ENCODE data around the gene NFATC3.

NFATC3 gene

DNA sequence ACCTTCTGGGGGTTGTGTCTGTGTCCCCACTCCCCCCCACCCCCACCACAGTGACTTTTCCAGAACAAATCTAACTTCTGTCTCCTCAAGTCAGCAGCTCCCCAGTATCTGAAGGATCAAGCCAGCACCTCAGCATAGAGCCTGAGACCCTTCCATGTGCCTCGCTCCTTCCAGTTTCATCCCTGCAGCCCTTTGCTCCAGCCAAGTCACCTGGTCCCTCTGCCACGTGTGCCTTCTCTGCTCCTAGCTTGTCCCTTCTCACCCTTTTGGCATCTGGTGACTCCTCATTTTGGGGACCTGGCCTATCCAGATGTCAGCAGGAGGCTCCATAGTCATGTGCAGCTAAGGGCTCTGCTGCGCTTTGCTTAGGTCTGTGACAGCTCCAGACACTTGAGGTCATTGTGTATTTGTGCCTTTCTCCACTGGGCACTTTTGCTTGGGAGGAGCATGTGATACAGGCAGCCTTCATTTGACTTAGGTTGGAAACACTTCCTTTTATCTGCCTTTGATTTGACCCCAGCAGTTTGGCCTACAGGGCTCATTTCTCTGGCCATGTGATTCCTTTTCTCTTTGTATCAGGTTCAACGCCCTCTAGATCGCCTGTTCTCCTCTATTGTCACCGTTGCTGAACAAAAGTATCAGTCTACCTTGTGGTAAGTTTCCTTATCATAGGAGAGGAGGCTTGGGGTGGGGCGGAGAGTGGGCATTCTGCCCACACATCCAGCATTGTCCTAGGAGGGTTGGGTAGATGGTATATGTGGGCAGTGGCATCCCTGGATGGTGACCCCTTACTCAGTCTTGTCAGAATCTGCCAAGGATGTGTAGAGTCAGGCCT lies 7.1 kb upstream of the NFATC3 start:
- in situ Hi-C loops (cut with MboI; ENCODE audit: low pct_unique_long_range_greater_than_20kb, low sequenced_read_pairs, unreplicated experiment): no loop called here
- TF ChIP-seq, protein P1, sequence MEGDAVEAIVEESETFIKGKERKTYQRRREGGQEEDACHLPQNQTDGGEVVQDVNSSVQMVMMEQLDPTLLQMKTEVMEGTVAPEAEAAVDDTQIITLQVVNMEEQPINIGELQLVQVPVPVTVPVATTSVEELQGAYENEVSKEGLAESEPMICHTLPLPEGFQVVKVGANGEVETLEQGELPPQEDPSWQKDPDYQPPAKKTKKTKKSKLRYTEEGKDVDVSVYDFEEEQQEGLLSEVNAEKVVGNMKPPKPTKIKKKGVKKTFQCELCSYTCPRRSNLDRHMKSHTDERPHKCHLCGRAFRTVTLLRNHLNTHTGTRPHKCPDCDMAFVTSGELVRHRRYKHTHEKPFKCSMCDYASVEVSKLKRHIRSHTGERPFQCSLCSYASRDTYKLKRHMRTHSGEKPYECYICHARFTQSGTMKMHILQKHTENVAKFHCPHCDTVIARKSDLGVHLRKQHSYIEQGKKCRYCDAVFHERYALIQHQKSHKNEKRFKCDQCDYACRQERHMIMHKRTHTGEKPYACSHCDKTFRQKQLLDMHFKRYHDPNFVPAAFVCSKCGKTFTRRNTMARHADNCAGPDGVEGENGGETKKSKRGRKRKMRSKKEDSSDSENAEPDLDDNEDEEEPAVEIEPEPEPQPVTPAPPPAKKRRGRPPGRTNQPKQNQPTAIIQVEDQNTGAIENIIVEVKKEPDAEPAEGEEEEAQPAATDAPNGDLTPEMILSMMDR (IDR thresholded peaks at IDR 0.05; ENCODE audit: extremely low read depth, insufficient read depth, missing control alignments): no peak
- DNase-seq (ENCODE audit: low spot score): no peak

DNA sequence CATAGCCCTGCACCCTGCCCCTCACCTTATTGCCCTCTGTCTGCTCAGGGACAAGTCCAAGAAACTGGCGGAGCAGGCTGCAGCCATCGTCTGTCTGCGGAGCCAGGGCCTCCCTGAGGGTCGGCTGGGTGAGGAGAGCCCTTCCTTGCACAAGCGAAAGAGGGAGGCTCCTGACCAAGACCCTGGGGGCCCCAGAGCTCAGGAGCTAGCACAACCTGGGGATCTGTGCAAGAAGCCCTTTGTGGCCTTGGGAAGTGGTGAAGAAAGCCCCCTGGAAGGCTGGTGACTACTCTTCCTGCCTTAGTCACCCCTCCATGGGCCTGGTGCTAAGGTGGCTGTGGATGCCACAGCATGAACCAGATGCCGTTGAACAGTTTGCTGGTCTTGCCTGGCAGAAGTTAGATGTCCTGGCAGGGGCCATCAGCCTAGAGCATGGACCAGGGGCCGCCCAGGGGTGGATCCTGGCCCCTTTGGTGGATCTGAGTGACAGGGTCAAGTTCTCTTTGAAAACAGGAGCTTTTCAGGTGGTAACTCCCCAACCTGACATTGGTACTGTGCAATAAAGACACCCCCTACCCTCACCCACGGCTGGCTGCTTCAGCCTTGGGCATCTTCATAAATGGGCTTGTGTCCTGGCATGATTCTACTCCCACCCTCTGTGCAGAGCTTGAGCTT lies 6.3 kb upstream of the NFATC3 start:
- in situ Hi-C loops (cut with MboI; ENCODE audit: low pct_unique_long_range_greater_than_20kb, low sequenced_read_pairs, unreplicated experiment): no loop called here
- TF ChIP-seq, protein P1 (IDR thresholded peaks at IDR 0.05; ENCODE audit: extremely low read depth, insufficient read depth, missing control alignments): no peak
- DNase-seq (ENCODE audit: low spot score): no peak

DNA sequence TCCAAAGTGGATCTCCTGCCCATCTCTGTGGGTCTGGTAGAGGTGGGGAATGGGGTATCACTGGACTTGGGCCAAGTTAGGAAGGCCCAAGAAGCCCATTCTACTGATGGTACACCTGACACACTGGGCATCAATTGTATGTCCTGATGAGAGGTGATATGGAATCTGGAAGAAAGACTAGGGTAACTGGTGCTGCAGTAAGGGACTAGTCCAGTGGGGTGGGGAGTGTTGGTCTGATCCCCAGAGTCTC lies 5.9 kb upstream of the NFATC3 start:
- in situ Hi-C loops (cut with MboI; ENCODE audit: low pct_unique_long_range_greater_than_20kb, low sequenced_read_pairs, unreplicated experiment): no loop called here
- no peak for DNase-seq (ENCODE audit: low spot score)
- TF ChIP-seq, protein P1 (IDR thresholded peaks at IDR 0.05; ENCODE audit: extremely low read depth, insufficient read depth, missing control alignments): no peak

DNA sequence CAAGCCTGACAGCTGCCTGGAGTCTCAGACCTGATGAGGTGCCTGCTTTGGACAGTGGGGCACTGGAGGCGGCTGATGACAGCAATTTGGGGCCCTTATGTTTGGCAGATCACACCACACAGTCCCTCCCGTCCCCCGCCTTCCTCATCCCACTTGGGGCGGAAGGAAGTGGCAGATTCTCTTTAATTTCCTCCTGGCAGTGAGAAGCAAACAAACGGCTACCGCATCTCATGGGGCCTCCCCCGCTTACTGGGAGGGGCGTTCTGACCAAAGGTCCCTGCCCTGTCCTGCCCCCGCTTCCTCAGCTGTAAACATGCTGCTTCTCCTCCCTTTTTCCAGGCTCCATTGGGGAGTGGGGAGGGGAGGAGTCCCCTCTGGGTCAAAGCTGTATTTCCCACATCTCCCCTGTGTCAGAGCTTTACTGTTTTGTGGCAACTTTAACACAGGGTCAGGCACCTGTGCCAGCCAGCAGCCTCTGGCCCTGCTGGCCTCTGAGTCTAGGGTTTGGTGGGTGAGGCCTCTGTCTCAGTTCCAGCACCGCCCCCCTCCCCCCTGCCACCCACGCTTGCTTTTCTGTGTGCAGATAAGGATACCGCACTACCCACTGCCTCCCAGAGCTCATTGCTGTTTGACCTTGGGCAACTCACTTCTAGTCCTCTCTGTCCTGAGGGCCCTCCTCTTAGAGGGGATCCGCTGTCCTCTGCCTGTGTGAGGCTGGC lies 5.4 kb upstream of the NFATC3 start:
- DNase-seq (ENCODE audit: low spot score): no peak
- TF ChIP-seq, protein P1 (IDR thresholded peaks at IDR 0.05; ENCODE audit: extremely low read depth, insufficient read depth, missing control alignments): no peak
- in situ Hi-C loops (cut with MboI; ENCODE audit: low pct_unique_long_range_greater_than_20kb, low sequenced_read_pairs, unreplicated experiment): no loop called here

DNA sequence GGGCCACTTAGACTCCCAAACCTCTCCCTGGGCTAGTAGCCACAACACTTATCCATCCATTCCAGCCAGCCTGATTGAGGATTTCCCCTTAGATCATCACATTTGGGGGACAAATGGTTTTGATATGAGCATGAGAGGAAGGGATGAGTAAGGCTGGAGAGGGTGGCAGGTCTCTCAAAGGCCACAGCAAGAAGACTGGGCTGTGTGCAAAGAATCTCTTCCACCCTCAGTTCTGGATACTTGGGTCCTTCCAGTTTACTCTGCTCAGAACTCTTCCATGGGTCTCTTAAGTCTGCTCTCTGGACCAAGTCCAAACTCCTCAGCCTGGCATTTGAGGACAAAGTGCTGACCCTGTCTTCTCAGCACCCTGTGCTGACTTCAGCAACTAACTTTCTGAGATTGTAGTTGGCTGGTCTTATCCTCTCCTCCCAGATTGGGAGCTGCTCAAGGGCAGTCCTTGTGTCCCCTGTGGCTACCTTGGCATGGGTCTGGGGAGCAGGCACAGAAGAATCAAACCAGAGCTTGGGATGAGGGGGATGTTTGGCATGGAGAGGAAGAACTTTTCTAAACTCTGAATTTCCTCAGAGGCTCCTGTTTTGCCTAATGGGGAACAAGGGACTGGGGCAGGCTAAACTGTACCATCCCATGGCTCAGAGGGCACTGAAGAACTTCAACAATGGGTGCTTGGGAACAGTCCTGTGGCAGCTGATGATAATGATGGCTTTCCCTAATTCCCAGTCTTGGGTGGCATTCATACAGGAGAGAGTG lies 3.1 kb upstream of the NFATC3 start:
- no peak for DNase-seq (ENCODE audit: low spot score)
- TF ChIP-seq, protein P1 (IDR thresholded peaks at IDR 0.05; ENCODE audit: extremely low read depth, insufficient read depth, missing control alignments): no peak
- in situ Hi-C loops (cut with MboI; ENCODE audit: low pct_unique_long_range_greater_than_20kb, low sequenced_read_pairs, unreplicated experiment): no loop called here

DNA sequence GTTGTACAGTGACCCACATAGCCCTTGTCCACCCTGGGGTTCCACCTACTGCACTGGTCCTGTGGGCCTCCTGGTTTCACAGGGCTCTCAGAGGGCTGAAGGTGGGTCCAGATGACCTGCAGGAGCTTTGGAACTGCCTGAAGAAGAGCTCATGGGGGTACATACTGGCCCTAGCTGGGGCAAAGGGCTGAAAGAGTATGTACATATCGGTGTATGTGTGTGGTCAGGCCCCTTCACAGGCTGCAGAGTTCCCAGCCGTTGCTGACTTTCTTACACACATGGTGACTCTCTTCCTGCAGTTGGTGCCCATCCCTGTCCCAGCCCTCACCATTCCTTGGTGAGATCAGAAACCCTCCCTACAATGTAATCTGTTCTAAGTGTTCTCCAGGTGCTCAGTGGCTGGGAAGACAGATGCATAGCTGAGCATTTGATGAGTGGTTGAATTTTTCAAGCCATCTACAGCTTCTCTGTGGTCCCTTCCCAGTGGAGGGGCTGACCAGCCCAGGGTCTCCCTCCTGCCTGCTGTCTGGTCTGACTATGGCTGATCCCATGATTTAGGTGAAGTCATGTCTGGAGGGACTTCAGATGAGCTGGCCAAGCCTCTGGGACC lies 2.4 kb upstream of the NFATC3 start:
- TF ChIP-seq, protein P1 (IDR thresholded peaks at IDR 0.05; ENCODE audit: extremely low read depth, insufficient read depth, missing control alignments): no peak
- in situ Hi-C loops (cut with MboI; ENCODE audit: low pct_unique_long_range_greater_than_20kb, low sequenced_read_pairs, unreplicated experiment): no loop called here
- no peak for DNase-seq (ENCODE audit: low spot score)
